Endothelial cell of umbilical vein (primary cell): ENCODE results near the gene EXOC1L. TPM values are rescaled to one million over a fixed set of nuclear protein-coding genes. Genes with fewer than 3 reads are reported as not detected.

Experiments
- BruUV-seq: library from RNA; stranded (reverse); fragments of 400-500 nt; replicated peaks from 2 replicates; lab custom pipeline; 2021; lab: Mats Ljungman, UMichigan
- CTCF ChIA-PET: fragments of 300-600, 350-600 bp; sonication (Branson Sonifier 250); formaldehyde crosslinking; loops from one replicate; lab custom pipeline; 2021; ENCODE audit warnings: antibody characterized with exemption, inconsistent platforms; lab: Charles Lee
- POLR2A ChIA-PET: fragments of 300-600, 350-600 bp; sonication (Branson Sonifier 250); formaldehyde crosslinking; loops from one replicate; lab custom pipeline; 2021; ENCODE audit warnings: antibody characterized with exemption, inconsistent platforms; lab: Charles Lee
- DNase-seq: peaks from one replicate; pipeline ENCODE4 v3.0.0-alpha.2; 2011; ENCODE audit warnings: low read depth, low spot score
- FAIRE-seq: peaks from 2 replicates; lab custom pipeline; 2011; peaks lifted over from hg19 to GRCh38; lab: Jason Lieb, UNC
- H2AFZ ChIP-seq: 2 replicates; pipeline ENCODE4 v1.6.0; 2012; ENCODE audit warnings: low read depth, low read length, control low read depth, inconsistent platforms
- H3K27ac ChIP-seq: 2 replicates; pipeline ENCODE4 v1.5.1; 2011; ENCODE audit warnings: low read depth, mild to moderate bottlenecking, control low read depth, low read length, moderate library complexity; ENCODE audit not compliant: insufficient read depth
- H3K27me3 ChIP-seq, 2 experiments: 2 replicates each; pipeline versions ENCODE4 v1.6.0 to v1.6.1; 2011; ENCODE audit warnings: low read length in 2 of 2, mixed read lengths in 1 of 2; ENCODE audit not compliant: control insufficient read depth in 2 of 2, insufficient read depth in 2 of 2
- H3K36me3 ChIP-seq, 2 experiments: 2 replicates in 1 of 2; 3 replicates in 1 of 2; pipeline ENCODE4 v1.5.1; 2011; ENCODE audit warnings: low read length in 2 of 2, mild to moderate bottlenecking in 1 of 2, moderate library complexity in 1 of 2; ENCODE audit not compliant: control insufficient read depth in 2 of 2, insufficient read depth in 2 of 2; ENCODE audit errors: extremely low read depth in 1 of 2
- H3K4me1 ChIP-seq: 3 replicates; pipeline ENCODE4 v1.5.1; 2011; ENCODE audit warnings: mild to moderate bottlenecking, low read length; ENCODE audit not compliant: control insufficient read depth, insufficient read depth; ENCODE audit errors: extremely low read depth
- H3K4me2 ChIP-seq: 2 replicates; pipeline ENCODE4 v1.6.1; 2011; ENCODE audit warnings: low read length, control low read depth, mixed read lengths; ENCODE audit not compliant: insufficient read depth
- H3K4me3 ChIP-seq, 3 experiments: fragments of 200-600 bp in 1 of 3; sonication (generic), shearing (Covaris generic) in 1 of 3; replicated peaks in 1 of 3; 2 replicates each; pipeline ENCODE4 v1.5.1; 2011 to 2016; ENCODE audit warnings: control low read depth in 3 of 3, low read length in 3 of 3, mild to moderate bottlenecking in 2 of 3, inconsistent platforms in 1 of 3, low read depth in 1 of 3, moderate library complexity in 1 of 3; ENCODE audit not compliant: insufficient read depth in 1 of 3
- H3K79me2 ChIP-seq: 2 replicates; pipeline ENCODE4 v1.6.0; 2012; ENCODE audit warnings: low read length, inconsistent platforms; ENCODE audit not compliant: control insufficient read depth, insufficient read depth
- H3K9ac ChIP-seq: replicated peaks from 2 replicates; pipeline ENCODE3; 2011; ENCODE audit warnings: low read length, control low read depth; ENCODE audit not compliant: insufficient read depth; ENCODE audit errors: extremely low read depth
- H3K9me1 ChIP-seq: replicated peaks from 3 replicates; pipeline ENCODE4 v1.6.0; 2011; ENCODE audit warnings: mild to moderate bottlenecking, low read length; ENCODE audit not compliant: control insufficient read depth, insufficient read depth; ENCODE audit errors: extremely low read depth
- H3K9me3 ChIP-seq: replicated peaks from 2 replicates; pipeline ENCODE4 v1.5.1; 2012; ENCODE audit warnings: low read length, inconsistent platforms; ENCODE audit not compliant: control insufficient read depth, insufficient read depth
- H4K20me1 ChIP-seq: replicated peaks from 2 replicates; pipeline ENCODE3; 2011; ENCODE audit warnings: mild to moderate bottlenecking, low read length; ENCODE audit not compliant: control insufficient read depth, insufficient read depth; ENCODE audit errors: extremely low read depth
- EZH2 ChIP-seq: IDR thresholded peaks from 2 replicates; pipeline ENCODE4 v1.6.1; 2012; ENCODE audit warnings: borderline replicate concordance, low read depth, mild to moderate bottlenecking, moderate library complexity, low read length, inconsistent platforms; ENCODE audit not compliant: severe bottlenecking
- FOS ChIP-seq: IDR thresholded peaks from 2 replicates; pipeline ENCODE4 v1.6.1; 2011; ENCODE audit warnings: mild to moderate bottlenecking, low read length, moderate library complexity, borderline replicate concordance; ENCODE audit not compliant: insufficient read depth
- GATA2 ChIP-seq: IDR thresholded peaks from 2 replicates; pipeline ENCODE4 v1.7.0; 2011; ENCODE audit warnings: low read depth, mild to moderate bottlenecking, moderate library complexity, mixed read lengths, low read length; ENCODE audit not compliant: insufficient read length, insufficient read depth
- JUN ChIP-seq: IDR thresholded peaks from 2 replicates; pipeline ENCODE4 v1.6.1; 2011; ENCODE audit warnings: borderline replicate concordance, low read depth; ENCODE audit not compliant: insufficient read length, insufficient read depth
- MYC ChIP-seq: IDR thresholded peaks from one replicate; pipeline ENCODE4 v1.6.1; 2011; ENCODE audit warnings: mild to moderate bottlenecking, low read depth, low read length
- POLR2A ChIP-seq: IDR thresholded peaks from 2 replicates; pipeline ENCODE4 v1.6.1; 2012; ENCODE audit warnings: low read depth, mild to moderate bottlenecking, control low read depth, low read length
- POLR2AphosphoS5 ChIP-seq: IDR thresholded peaks from 2 replicates; pipeline ENCODE4 v1.6.1; 2012; ENCODE audit warnings: low read depth, mild to moderate bottlenecking, control low read depth, low read length, moderate library complexity; ENCODE audit not compliant: insufficient read depth
- dilution Hi-C: fragments of 300-500 bp; cut with MboI; formaldehyde crosslinking; loops from one replicate; pipeline ENCODE4 v1.15.0; 2019; ENCODE audit warnings: low sequenced_read_pairs; ENCODE audit not compliant: extremely low pct_ligation_motif_present
- intact Hi-C: fragments of 100-400 bp; cut with micrococcal nuclease; formaldehyde crosslinking; loops from one replicate; pipeline ENCODE4 v1.10.0; 2022
- polyA plus RNA-seq, 4 experiments: library from polyadenylated mRNA; depleted of rRNA in 3 of 4; stranded (reverse) in 3 of 4; unstranded in 1 of 4; fragments of >200 nt; gene quantifications; 2 replicates each; pipeline versions ENCODE4 v1.2.1 to v1.2.3, GENCODE V29; 2011 to 2012; ENCODE audit warnings: missing spikeins in 1 of 4
- small RNA-seq: library from RNA; depleted of rRNA; stranded (forward); fragments of <200 nt; gene quantifications from one replicate; pipeline ENCODE3, GENCODE V24; 2012; ENCODE audit warnings: low replicate concordance, low read depth; ENCODE audit not compliant: insufficient read depth, insufficient read length
- total RNA-seq: library from RNA; stranded (reverse); gene quantifications from 2 replicates; pipeline ENCODE4 v1.2.3, GENCODE V29; 2021
- TF ChIP-seq, protein P1 (sequence below): IDR thresholded peaks from 2 replicates; pipeline ENCODE4 v1.6.1; 2011; ENCODE audit not compliant: insufficient read depth, insufficient read length
- TF ChIP-seq, protein P2 (sequence below), 2 donors: IDR thresholded peaks; 1 replicate in 1 of 2; 2 replicates in 1 of 2; pipeline ENCODE4 v1.5.1; 2011; ENCODE audit warnings: low read length in 2 of 2, mild to moderate bottlenecking in 2 of 2, moderate library complexity in 2 of 2, control low read depth in 1 of 2, inconsistent platforms in 1 of 2, low read depth in 1 of 2; ENCODE audit not compliant: insufficient read depth in 1 of 2; ENCODE audit errors: extremely low read depth in 1 of 2

The EXOC1L gene
- total and polyA plus RNA-seq, 2 donors (not counting 3 experiments of a cell fraction or from before 2014, with no cell fraction given), result not detected

- intact Hi-C loops, result no loop called here
- no peak overlapping the region for H3K4me2 ChIP-seq
- DNase-seq (no peak), FAIRE-seq (no peak)
- no peaks in the 10 kb centered on the region for H3K79me2 ChIP-seq
- no peaks in the 10 kb centered on the region for H4K20me1 ChIP-seq
- H2AFZ ChIP-seq, result no peak overlapping the region
- dilution Hi-C loops, result no loop called here
- BruUV-seq, result no TSS peak
- ChIA-PET CTCF (no interaction called here), POLR2A (no interaction called here)
- TF ChIP-seq POLR2A, result no peak
- TF ChIP-seq EZH2, result no peak
- no peak for TF ChIP-seq JUN
- no peak for TF ChIP-seq FOS
- no peak for TF ChIP-seq POLR2AphosphoS5
- TF ChIP-seq, protein P1, sequence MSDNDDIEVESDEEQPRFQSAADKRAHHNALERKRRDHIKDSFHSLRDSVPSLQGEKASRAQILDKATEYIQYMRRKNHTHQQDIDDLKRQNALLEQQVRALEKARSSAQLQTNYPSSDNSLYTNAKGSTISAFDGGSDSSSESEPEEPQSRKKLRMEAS, result no peak
- TF ChIP-seq, protein P2, sequence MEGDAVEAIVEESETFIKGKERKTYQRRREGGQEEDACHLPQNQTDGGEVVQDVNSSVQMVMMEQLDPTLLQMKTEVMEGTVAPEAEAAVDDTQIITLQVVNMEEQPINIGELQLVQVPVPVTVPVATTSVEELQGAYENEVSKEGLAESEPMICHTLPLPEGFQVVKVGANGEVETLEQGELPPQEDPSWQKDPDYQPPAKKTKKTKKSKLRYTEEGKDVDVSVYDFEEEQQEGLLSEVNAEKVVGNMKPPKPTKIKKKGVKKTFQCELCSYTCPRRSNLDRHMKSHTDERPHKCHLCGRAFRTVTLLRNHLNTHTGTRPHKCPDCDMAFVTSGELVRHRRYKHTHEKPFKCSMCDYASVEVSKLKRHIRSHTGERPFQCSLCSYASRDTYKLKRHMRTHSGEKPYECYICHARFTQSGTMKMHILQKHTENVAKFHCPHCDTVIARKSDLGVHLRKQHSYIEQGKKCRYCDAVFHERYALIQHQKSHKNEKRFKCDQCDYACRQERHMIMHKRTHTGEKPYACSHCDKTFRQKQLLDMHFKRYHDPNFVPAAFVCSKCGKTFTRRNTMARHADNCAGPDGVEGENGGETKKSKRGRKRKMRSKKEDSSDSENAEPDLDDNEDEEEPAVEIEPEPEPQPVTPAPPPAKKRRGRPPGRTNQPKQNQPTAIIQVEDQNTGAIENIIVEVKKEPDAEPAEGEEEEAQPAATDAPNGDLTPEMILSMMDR (IDR thresholded peaks at IDR 0.05; ENCODE audit: extremely low read depth in 1 of 2, insufficient read depth in 1 of 2, low read depth in 1 of 2, low read length in 2 of 2), result no peak
- TF ChIP-seq MYC, result no peak
- TF ChIP-seq GATA2, result no peak
- H3K4me3 ChIP-seq, result no peak overlapping the region
- no peaks in the 10 kb centered on the region for H3K4me1 ChIP-seq
- no peaks in the 10 kb centered on the region for H3K9me1 ChIP-seq
- no peak overlapping the region for H3K27ac ChIP-seq
- no peaks in the 10 kb centered on the region for H3K9me3 ChIP-seq
- H3K9ac ChIP-seq, result no peak overlapping the region
- H3K27me3 ChIP-seq, result no peaks in the 10 kb centered on the region
- peaks cover 8 to 10% of the 10 kb centered on the region in 2 experiments for H3K36me3 ChIP-seq
These were observed 65.2 kb downstream of the EXOC1L start for GRCh38 chr4:55884851-55885219.

Small RNAs within 50 kb of the gene (small RNA-seq; reads per million reads assigned to genes)
- gene RNU6-276P (not detected), gene RNU6-652P (not detected)

Other genes with a start within 250 kb of the EXOC1L start
- gene PDCL2, start 227.5 kb upstream of the EXOC1L start, total RNA-seq, result not detected in 2 replicates
- gene PDCL2, start 227.5 kb upstream of the EXOC1L start, polyA plus RNA-seq, result not detected in 2 replicates
- 3.7 TPM in 1 of 2 replicates, not detected in the other for gene NMU, start 183.5 kb upstream of the EXOC1L start, total RNA-seq
- 1.4 and 1.6 TPM in 2 replicates for gene NMU, start 183.5 kb upstream of the EXOC1L start, polyA plus RNA-seq
- gene EXOC1, start 33.9 kb downstream of the EXOC1L start, total RNA-seq, result 30.5 and 33.3 TPM in 2 replicates
- gene EXOC1, start 33.9 kb downstream of the EXOC1L start, polyA plus RNA-seq, result 9.1 and 11.6 TPM in 2 replicates
- gene CEP135, start 129.2 kb downstream of the EXOC1L start, total RNA-seq, result 14.7 and 15.3 TPM in 2 replicates
- 1.6 and 2.8 TPM in 2 replicates for gene CEP135, start 129.2 kb downstream of the EXOC1L start, polyA plus RNA-seq